HepG2 (cell line): ENCODE measurements around the gene VKORC1. TPM values are rescaled to one million over a fixed set of nuclear protein-coding genes. Genes with fewer than 3 reads are reported as not detected.

Experiments
- BRD4 ChIP-seq: sonication (generic); formaldehyde crosslinking; IDR thresholded peaks from 2 replicates; pipeline ENCODE4 v1.4.0; 2020; ENCODE audit warnings: missing genetic modification reagents
- CBX1 ChIP-seq: IDR thresholded peaks from one replicate; pipeline ENCODE4 v1.6.1; 2016; ENCODE audit warnings: antibody characterized with exemption, low read depth
- HNRNPUL1 ChIP-seq: fragments of 200-400 bp; formaldehyde crosslinking; IDR thresholded peaks from 2 replicates; pipeline ENCODE4 v1.6.1; 2017; ENCODE audit warnings: low read depth, mild to moderate bottlenecking, low read length, moderate library complexity
- KAT7 ChIP-seq: IDR thresholded peaks from 2 replicates; pipeline ENCODE4 v1.6.1; 2018; ENCODE audit warnings: borderline replicate concordance, missing compliant biosample characterization
- MED1 ChIP-seq: sonication (generic); formaldehyde crosslinking; IDR thresholded peaks from 2 replicates; pipeline ENCODE4 v1.4.0; 2020; ENCODE audit warnings: missing genetic modification reagents
- MIER3 ChIP-seq: IDR thresholded peaks from 2 replicates; pipeline ENCODE4 v1.6.1; 2016; ENCODE audit warnings: missing compliant biosample characterization, borderline replicate concordance
- PITX1 ChIP-seq: sonication (generic); formaldehyde crosslinking; IDR thresholded peaks from 2 replicates; pipeline ENCODE4 v1.5.1; 2020; ENCODE audit warnings: mild to moderate bottlenecking, missing genetic modification reagents
- POLR2AphosphoS5 ChIP-seq: IDR thresholded peaks from 2 replicates; pipeline ENCODE4 v1.6.1; 2012; ENCODE audit warnings: low read depth, low read length
- RFX1 ChIP-seq: fragments of 450-650 bp; IDR thresholded peaks from 2 replicates; pipeline ENCODE4 v1.6.1; 2017
- SCMH1 ChIP-seq: sonication (generic); formaldehyde crosslinking; IDR thresholded peaks from 2 replicates; pipeline ENCODE4 v1.9.0; 2021; ENCODE audit warnings: missing genetic modification reagents, mild to moderate bottlenecking, borderline replicate concordance
- TBX3 ChIP-seq: fragments of 450-650 bp; IDR thresholded peaks from 2 replicates; pipeline ENCODE4 v1.6.1; 2017; ENCODE audit warnings: antibody characterized with exemption, mild to moderate bottlenecking, inconsistent platforms, borderline replicate concordance
- THAP11 ChIP-seq: IDR thresholded peaks from 2 replicates; pipeline ENCODE4 v1.6.1; 2016; ENCODE audit warnings: missing biosample characterization, missing genetic modification reagents
- ZFP1 ChIP-seq: IDR thresholded peaks from 2 replicates; pipeline ENCODE4 v1.6.1; 2016
- ZFP36L2 ChIP-seq: sonication (generic); formaldehyde crosslinking; IDR thresholded peaks from 2 replicates; pipeline ENCODE4 v1.4.0; 2020; ENCODE audit warnings: missing genetic modification reagents
- ZNF432 ChIP-seq: sonication (generic); formaldehyde crosslinking; IDR thresholded peaks from 2 replicates; pipeline ENCODE4 v1.5.0; 2020; ENCODE audit warnings: missing genetic modification reagents, mild to moderate bottlenecking, borderline replicate concordance
- ZNF562 ChIP-seq: sonication (generic); formaldehyde crosslinking; IDR thresholded peaks from 2 replicates; pipeline ENCODE4 v1.8.0; 2022; ENCODE audit warnings: missing genetic modification reagents, borderline replicate concordance
- ZNF724P ChIP-seq: sonication (generic); formaldehyde crosslinking; IDR thresholded peaks from 2 replicates; pipeline ENCODE4 v1.8.0; 2022; ENCODE audit warnings: missing genetic modification reagents, borderline replicate concordance
- ZNF841 ChIP-seq: sonication (generic); formaldehyde crosslinking; IDR thresholded peaks from 2 replicates; pipeline ENCODE4 v1.8.1; 2023; ENCODE audit warnings: missing genetic modification reagents, borderline replicate concordance
- ZZZ3 ChIP-seq: sonication (generic); formaldehyde crosslinking; IDR thresholded peaks from 2 replicates; pipeline ENCODE4 v1.4.0; 2020; ENCODE audit warnings: missing genetic modification reagents, mild to moderate bottlenecking, borderline replicate concordance
- polyA plus RNA-seq, 8 experiments: library from polyadenylated mRNA; depleted of rRNA in 3 of 8; stranded (reverse) in 7 of 8; unstranded in 1 of 8; fragments of >200 nt; fragmentation: Illumina TruSeq in 4 of 8; extraction: Trizol in 4 of 8; gene quantifications; 2 replicates each; pipeline versions ENCODE4 v1.2.1 to v1.2.3, GENCODE V29; 2011 to 2016; ENCODE audit warnings: low read depth in 4 of 8, missing spikeins in 1 of 8, mixed read lengths in 1 of 8; ENCODE audit not compliant: insufficient read depth in 1 of 8
- total RNA-seq, 5 experiments: library from RNA; depleted of rRNA; stranded (reverse); fragments of >200 nt; fragmentation: Illumina TruSeq; extraction: Trizol; gene quantifications; 2 replicates each; pipeline ENCODE4 v1.2.3, GENCODE V29; 2016; ENCODE audit warnings: low read depth in 1 of 5
- TF ChIP-seq, protein P1 (sequence below): sonication (generic); formaldehyde crosslinking; IDR thresholded peaks from 2 replicates; pipeline ENCODE4 v1.8.1; 2023; ENCODE audit warnings: mild to moderate bottlenecking, missing genetic modification reagents
- TF ChIP-seq, protein P2 (sequence below): sonication (generic); formaldehyde crosslinking; IDR thresholded peaks from 2 replicates; pipeline ENCODE4 v1.5.0; 2020; ENCODE audit warnings: mild to moderate bottlenecking, missing genetic modification reagents
- TF ChIP-seq, protein P3 (sequence below): sonication (generic); formaldehyde crosslinking; IDR thresholded peaks from 2 replicates; pipeline ENCODE4 v1.5.1; 2020; ENCODE audit warnings: mild to moderate bottlenecking, missing genetic modification reagents, moderate library complexity
- TF ChIP-seq, protein P4 (sequence below): sonication (generic); formaldehyde crosslinking; IDR thresholded peaks from 2 replicates; pipeline ENCODE4 v1.4.0; 2020; ENCODE audit warnings: missing genetic modification reagents
- TF ChIP-seq, protein P5 (sequence below): sonication (generic); formaldehyde crosslinking; IDR thresholded peaks from 2 replicates; pipeline ENCODE4 v1.4.0; 2020; ENCODE audit warnings: missing genetic modification reagents

Gene VKORC1
- total and polyA plus RNA-seq, 2 of the 13 experiments (the other 11 are each of a cell fraction or from before 2014, with no cell fraction given), result 141 to 615 TPM

DNA sequence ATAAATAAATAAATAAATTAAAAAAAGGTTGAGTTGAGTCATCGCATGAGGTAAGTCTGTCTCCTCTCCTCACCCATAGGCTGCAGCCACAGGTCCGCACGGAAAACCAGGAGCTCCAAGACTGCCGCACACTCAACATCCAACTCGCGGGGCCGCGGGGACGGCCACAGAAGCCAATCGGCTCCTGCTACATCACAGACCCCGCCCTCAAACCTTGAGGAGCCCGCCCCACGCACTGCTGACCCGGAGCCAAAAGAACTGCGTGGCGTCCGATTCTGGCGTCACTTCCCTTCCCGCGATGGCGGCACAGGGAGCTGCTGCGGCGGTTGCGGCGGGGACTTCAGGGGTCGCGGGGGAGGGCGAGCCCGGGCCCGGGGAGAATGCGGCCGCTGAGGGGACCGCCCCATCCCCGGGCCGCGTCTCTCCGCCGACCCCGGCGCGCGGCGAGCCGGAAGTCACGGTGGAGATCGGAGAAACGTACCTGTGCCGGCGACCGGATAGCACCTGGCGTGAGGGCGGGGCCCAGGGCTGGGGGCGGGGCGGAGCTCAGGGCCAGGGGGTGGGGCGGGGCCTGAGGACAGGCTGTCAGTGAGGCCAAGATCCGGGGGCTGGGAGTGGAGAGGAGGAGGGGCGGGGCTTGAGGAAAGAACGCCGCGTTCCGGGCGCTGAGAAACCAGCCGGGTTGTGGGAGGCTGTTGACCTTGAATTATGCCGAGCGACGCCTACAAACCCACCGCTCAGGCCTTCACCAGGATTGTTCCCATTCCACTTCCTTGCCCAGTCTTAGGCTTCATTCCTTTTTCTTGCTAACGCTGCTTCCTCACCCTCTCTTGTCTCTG is 23.0 kb upstream of the VKORC1 start, which contains the start of gene KAT8 (continued):
- TF ChIP-seq, protein P1, sequence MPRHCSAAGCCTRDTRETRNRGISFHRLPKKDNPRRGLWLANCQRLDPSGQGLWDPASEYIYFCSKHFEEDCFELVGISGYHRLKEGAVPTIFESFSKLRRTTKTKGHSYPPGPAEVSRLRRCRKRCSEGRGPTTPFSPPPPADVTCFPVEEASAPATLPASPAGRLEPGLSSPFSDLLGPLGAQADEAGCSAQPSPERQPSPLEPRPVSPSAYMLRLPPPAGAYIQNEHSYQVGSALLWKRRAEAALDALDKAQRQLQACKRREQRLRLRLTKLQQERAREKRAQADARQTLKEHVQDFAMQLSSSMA, result peak; percentile 93
- peak; percentile 95 for TF ChIP-seq POLR2AphosphoS5
- TF ChIP-seq, protein P2, sequence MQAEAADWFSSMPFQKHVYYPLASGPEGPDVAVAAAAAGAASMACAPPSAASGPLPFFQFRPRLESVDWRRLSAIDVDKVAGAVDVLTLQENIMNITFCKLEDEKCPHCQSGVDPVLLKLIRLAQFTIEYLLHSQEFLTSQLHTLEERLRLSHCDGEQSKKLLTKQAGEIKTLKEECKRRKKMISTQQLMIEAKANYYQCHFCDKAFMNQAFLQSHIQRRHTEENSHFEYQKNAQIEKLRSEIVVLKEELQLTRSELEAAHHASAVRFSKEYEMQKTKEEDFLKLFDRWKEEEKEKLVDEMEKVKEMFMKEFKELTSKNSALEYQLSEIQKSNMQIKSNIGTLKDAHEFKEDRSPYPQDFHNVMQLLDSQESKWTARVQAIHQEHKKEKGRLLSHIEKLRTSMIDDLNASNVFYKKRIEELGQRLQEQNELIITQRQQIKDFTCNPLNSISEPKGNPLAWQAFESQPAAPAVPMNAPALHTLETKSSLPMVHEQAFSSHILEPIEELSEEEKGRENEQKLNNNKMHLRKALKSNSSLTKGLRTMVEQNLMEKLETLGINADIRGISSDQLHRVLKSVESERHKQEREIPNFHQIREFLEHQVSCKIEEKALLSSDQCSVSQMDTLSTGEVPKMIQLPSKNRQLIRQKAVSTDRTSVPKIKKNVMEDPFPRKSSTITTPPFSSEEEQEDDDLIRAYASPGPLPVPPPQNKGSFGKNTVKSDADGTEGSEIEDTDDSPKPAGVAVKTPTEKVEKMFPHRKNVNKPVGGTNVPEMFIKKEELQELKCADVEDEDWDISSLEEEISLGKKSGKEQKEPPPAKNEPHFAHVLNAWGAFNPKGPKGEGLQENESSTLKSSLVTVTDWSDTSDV (CRISPR knock-in tag), result peak; percentile 33; the same call in 1 of the 2 replicates
- no peak for TF ChIP-seq CBX1
- no peak; the same call in 1 of the 2 replicates for TF ChIP-seq ZFP1 (CRISPR knock-in tag)
- TF ChIP-seq TBX3, result no peak
- TF ChIP-seq, protein P3, sequence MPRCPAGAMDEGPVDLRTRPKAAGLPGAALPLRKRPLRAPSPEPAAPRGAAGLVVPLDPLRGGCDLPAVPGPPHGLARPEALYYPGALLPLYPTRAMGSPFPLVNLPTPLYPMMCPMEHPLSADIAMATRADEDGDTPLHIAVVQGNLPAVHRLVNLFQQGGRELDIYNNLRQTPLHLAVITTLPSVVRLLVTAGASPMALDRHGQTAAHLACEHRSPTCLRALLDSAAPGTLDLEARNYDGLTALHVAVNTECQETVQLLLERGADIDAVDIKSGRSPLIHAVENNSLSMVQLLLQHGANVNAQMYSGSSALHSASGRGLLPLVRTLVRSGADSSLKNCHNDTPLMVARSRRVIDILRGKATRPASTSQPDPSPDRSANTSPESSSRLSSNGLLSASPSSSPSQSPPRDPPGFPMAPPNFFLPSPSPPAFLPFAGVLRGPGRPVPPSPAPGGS (CRISPR knock-in tag), result peak; percentile 52; the same call in 1 of the 2 replicates
- TF ChIP-seq RFX1, result no peak
- no peak for TF ChIP-seq SCMH1 (CRISPR knock-in tag)
- TF ChIP-seq ZZZ3, result no peak; the same call in 1 of the 2 replicates
- TF ChIP-seq MIER3 (CRISPR knock-in tag), result peak; percentile 60; the same call in 1 of the 2 replicates
- TF ChIP-seq MED1 (CRISPR knock-in tag), result peak; percentile 58; the same call in 1 of the 2 replicates
- no peak for TF ChIP-seq ZNF562 (CRISPR knock-in tag)
- no peak for TF ChIP-seq ZNF841 (CRISPR knock-in tag)
- no peak for TF ChIP-seq PITX1 (CRISPR knock-in tag)
- TF ChIP-seq ZFP36L2 (CRISPR knock-in tag), result no peak
- no peak for TF ChIP-seq ZNF724P (CRISPR knock-in tag)
- TF ChIP-seq, protein P4, sequence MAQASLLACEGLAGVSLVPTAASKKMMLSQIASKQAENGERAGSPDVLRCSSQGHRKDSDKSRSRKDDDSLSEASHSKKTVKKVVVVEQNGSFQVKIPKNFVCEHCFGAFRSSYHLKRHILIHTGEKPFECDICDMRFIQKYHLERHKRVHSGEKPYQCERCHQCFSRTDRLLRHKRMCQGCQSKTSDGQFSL (CRISPR knock-in tag), result no peak
- TF ChIP-seq BRD4 (CRISPR knock-in tag), result peak; percentile 68; the same call in 1 of the 2 replicates
- peak; percentile 97 for TF ChIP-seq THAP11 (CRISPR knock-in tag)
- TF ChIP-seq ZNF432 (CRISPR knock-in tag), result no peak
- no peak for TF ChIP-seq HNRNPUL1
- TF ChIP-seq KAT7 (CRISPR knock-in tag), result peak; percentile 87; the same call in 1 of the 2 replicates
- TF ChIP-seq, protein P5, sequence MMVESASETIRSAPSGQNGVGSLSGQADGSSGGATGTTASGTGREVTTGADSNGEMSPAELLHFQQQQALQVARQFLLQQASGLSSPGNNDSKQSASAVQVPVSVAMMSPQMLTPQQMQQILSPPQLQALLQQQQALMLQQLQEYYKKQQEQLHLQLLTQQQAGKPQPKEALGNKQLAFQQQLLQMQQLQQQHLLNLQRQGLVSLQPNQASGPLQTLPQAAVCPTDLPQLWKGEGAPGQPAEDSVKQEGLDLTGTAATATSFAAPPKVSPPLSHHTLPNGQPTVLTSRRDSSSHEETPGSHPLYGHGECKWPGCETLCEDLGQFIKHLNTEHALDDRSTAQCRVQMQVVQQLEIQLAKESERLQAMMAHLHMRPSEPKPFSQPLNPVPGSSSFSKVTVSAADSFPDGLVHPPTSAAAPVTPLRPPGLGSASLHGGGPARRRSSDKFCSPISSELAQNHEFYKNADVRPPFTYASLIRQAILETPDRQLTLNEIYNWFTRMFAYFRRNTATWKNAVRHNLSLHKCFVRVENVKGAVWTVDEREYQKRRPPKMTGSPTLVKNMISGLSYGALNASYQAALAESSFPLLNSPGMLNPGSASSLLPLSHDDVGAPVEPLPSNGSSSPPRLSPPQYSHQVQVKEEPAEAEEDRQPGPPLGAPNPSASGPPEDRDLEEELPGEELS (CRISPR knock-in tag), result peak; percentile 25; the same call in 1 of the 2 replicates
